Measurements from ENCODE around the gene ERC2.
"Not testable (repeated sequence)": the region's sequence is repeated elsewhere in the genome, so short reads cannot be mapped to it uniquely, and the experiment has no call there.

The ERC2 gene

DNA sequence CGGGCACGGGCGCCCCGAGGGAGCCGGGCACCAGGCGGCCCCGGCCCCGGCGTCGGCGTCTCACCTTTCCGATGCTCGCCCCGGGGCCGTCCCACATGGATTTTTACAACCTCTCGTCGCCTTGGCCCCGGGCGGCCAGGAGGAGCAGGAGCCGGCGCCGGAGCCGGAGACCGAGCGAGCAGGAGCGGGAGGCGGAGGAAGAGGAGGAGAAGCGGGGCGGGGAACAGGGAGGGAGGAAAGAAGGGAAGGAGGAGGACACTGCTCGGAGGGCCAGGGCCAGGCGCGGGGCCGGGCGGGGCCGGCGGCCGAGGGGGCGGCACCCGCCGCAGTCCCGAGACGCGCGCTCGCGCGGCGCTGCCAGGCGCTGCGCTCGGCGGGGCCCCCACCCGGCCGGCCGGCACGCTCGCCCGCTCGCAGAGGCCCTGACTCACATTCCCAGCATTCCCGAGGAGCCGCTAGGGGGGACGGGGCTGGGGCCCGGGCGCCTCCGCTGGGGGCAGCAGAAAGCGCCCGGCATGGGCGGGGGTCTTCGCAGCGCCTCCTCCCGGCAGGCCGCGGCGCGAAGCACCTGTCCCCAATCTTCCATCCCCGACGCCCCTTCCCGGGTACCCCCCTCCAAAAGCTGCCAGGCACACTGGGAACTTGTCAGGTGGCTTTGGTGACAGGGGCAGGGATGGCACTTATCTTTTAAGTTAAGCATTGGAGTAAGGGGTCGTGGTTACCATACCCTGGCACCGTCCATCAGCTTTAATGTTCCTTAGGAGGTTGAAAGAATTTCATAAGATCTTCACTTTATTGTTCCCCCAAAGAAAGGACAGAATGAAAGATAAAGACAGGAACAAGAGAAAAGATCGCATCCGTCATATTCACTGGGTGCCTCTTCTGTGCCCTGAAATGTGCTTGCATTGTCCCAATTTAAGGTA lies at the start of gene ERC2:
ERC2 (minus strand) TSS at position 284 of the 923 bp plus-strand sequence.
- H3K4me3 ChIP-seq (ENCODE audit: low read depth, low read length) = peak within 1 kb of the TSS; percentile 64
- no peaks in the 10 kb centered on the region for H3K79me2 ChIP-seq
- peak within 1 kb of the TSS; percentile 73 for H3K4me2 ChIP-seq (ENCODE audit: low read length)
- H3K27ac ChIP-seq = no peak within 1 kb of the TSS
- peak within 1 kb of the TSS; percentile 12 for H3K9ac ChIP-seq
- no peaks in the 10 kb centered on the region for H3K36me3 ChIP-seq (ENCODE audit: control insufficient read depth, insufficient read depth, low read length)
- H3K4me1 ChIP-seq = peaks cover 4% of the 10 kb centered on the region
- TF ChIP-seq, protein P1, sequence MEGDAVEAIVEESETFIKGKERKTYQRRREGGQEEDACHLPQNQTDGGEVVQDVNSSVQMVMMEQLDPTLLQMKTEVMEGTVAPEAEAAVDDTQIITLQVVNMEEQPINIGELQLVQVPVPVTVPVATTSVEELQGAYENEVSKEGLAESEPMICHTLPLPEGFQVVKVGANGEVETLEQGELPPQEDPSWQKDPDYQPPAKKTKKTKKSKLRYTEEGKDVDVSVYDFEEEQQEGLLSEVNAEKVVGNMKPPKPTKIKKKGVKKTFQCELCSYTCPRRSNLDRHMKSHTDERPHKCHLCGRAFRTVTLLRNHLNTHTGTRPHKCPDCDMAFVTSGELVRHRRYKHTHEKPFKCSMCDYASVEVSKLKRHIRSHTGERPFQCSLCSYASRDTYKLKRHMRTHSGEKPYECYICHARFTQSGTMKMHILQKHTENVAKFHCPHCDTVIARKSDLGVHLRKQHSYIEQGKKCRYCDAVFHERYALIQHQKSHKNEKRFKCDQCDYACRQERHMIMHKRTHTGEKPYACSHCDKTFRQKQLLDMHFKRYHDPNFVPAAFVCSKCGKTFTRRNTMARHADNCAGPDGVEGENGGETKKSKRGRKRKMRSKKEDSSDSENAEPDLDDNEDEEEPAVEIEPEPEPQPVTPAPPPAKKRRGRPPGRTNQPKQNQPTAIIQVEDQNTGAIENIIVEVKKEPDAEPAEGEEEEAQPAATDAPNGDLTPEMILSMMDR (IDR thresholded peaks at IDR 0.05) = peak; percentile 38
- H2AFZ ChIP-seq = peak within 1 kb of the TSS; percentile 97
- no peaks in the 10 kb centered on the region for H3K27me3 ChIP-seq (ENCODE audit: control insufficient read depth, insufficient read depth, low read length)
- no peaks in the 10 kb centered on the region for H3K9me3 ChIP-seq (ENCODE audit: control insufficient read depth, low read length)

DNA sequence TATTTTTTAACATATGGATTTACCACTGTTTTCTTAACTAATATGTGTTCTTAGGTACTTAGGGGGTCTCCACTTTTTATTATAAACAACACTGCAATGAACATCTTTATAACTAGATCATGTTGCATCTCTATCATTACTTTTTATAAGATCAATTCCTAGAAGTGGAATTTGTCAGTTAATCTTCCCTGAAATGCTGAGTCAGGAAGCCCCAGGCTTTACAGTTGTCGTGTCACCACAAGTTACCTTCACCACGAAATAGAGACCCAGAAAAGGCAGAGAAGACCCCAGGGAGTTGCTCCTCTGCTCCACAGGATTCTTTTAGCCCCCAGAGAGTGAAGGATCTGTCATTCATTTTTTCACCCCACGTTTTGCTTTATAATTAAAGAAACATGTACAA lies 34.5 kb upstream of the ERC2 start:
- Histone ChIP-seq H3K4me2 (ENCODE audit: low read length) (no peak overlapping the region), H3K9ac (no peak overlapping the region), H3K27me3 (ENCODE audit: control insufficient read depth, insufficient read depth, low read length) (no peaks in the 10 kb centered on the region), H3K4me3 (ENCODE audit: low read depth, low read length) (no peak overlapping the region), H3K9me3 (ENCODE audit: control insufficient read depth, low read length) (no peaks in the 10 kb centered on the region), H3K79me2 (no peaks in the 10 kb centered on the region), H3K27ac (no peak overlapping the region), H3K36me3 (ENCODE audit: control insufficient read depth, insufficient read depth, low read length) (no peaks in the 10 kb centered on the region), H2AFZ (no peak overlapping the region), H3K4me1 (no peaks in the 10 kb centered on the region)
- TF ChIP-seq, protein P1 (IDR thresholded peaks at IDR 0.05) = no peak

DNA sequence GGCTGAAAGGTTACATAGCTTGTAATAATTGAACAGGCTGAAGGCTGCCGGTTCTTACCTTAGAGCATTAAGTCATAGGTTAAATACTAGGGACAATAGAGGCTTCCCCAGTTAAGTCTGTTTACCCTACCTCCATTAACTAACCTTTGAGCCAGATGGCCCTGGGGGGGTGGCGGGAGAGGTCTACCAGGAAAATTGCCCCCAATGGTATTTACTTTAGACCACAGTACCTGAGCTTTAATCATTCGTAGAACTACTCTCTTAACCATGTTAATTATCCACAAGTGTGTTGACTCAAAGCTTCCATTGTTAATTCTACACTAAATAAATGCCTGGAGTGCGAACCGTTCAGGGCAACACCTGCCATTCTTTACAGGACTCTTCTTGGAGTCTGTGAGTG lies 28.1 kb upstream of the ERC2 start:
- H3K79me2 ChIP-seq; H3K4me1 ChIP-seq; H3K9ac ChIP-seq; H3K9me3 ChIP-seq (ENCODE audit: control insufficient read depth, low read length); H3K27me3 ChIP-seq (ENCODE audit: control insufficient read depth, insufficient read depth, low read length); H3K4me3 ChIP-seq (ENCODE audit: low read depth, low read length); H2AFZ ChIP-seq; H3K4me2 ChIP-seq (ENCODE audit: low read length); H3K27ac ChIP-seq; H3K36me3 ChIP-seq (ENCODE audit: control insufficient read depth, insufficient read depth, low read length): not testable (repeated sequence)

DNA sequence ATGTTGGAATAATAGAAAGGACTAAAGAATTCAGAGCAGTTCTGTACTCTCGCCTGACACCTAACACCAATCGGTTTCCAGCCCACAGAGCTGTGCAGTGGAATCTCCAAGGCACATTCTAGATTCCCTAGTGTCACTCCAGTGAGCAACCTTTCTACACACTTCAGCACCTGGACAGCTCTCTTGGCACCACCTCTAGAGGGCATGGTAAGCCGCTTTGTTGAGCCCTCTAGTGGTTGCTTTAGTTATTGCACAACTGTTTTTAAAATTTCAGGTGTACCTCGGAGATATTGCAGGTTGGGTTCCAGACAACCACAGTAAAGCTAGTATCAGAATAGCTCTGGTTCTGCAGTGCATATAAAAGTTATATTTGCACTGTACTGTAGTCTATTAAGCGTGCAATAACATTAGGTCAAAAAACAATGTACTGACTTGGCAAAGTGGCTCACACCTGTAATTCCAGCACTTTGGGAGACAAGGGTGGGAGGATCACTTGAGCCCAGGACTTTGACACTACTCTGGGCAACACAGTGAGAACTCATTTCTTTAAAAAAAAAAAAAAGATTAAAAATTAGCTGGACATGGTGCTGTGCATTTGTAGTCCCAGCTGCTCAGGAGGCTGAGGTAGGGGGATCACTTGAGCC lies 26.5 kb upstream of the ERC2 start:
- no peaks in the 10 kb centered on the region for H3K79me2 ChIP-seq
- no peak overlapping the region for H3K4me2 ChIP-seq (ENCODE audit: low read length)
- TF ChIP-seq, protein P1 (IDR thresholded peaks at IDR 0.05) = peak; percentile 97
- H3K4me1 ChIP-seq = no peaks in the 10 kb centered on the region
- H3K9ac ChIP-seq = no peak overlapping the region
- H3K27me3 ChIP-seq (ENCODE audit: control insufficient read depth, insufficient read depth, low read length) = no peaks in the 10 kb centered on the region
- H3K36me3 ChIP-seq (ENCODE audit: control insufficient read depth, insufficient read depth, low read length) = no peaks in the 10 kb centered on the region
- no peak overlapping the region for H3K27ac ChIP-seq
- H3K4me3 ChIP-seq (ENCODE audit: low read depth, low read length) = no peak overlapping the region
- H2AFZ ChIP-seq = no peak overlapping the region
- H3K9me3 ChIP-seq (ENCODE audit: control insufficient read depth, low read length) = no peaks in the 10 kb centered on the region

DNA sequence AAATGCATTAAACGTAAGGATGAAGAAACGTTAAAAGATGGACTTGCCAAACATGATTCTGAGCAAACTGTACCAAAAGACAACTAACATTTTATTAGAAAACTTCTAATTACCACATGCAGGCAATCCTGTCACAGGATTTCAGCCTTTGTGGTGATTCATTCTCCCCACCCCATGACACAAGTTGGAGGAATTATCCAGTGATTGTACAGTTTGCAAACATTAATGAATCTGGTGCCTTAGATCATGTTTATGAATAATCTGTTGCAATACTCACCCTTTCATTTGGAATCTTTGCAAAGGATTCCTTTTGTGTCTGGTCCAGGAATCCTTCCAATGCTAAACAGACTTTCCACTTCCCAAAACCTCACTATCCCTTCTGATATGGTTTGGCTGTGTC lies 23.3 kb upstream of the ERC2 start:
- Histone ChIP-seq H3K27ac (no peak overlapping the region), H3K27me3 (ENCODE audit: control insufficient read depth, insufficient read depth, low read length) (no peaks in the 10 kb centered on the region), H3K4me1 (no peaks in the 10 kb centered on the region), H3K4me2 (ENCODE audit: low read length) (no peak overlapping the region), H3K4me3 (ENCODE audit: low read depth, low read length) (no peak overlapping the region), H3K36me3 (ENCODE audit: control insufficient read depth, insufficient read depth, low read length) (no peaks in the 10 kb centered on the region), H3K9me3 (ENCODE audit: control insufficient read depth, low read length) (no peaks in the 10 kb centered on the region), H2AFZ (no peak overlapping the region), H3K79me2 (no peaks in the 10 kb centered on the region), H3K9ac (no peak overlapping the region)
- TF ChIP-seq, protein P1 (IDR thresholded peaks at IDR 0.05) = no peak
